ENCODE data around the gene IL7R.
"Not testable (repeated sequence)": the region's sequence is repeated elsewhere in the genome, so short reads cannot be mapped to it uniquely, and the experiment has no call there.

GRCh38 chr5:35845508-35845907, 11.2 kb upstream of the IL7R start:
- not testable (repeated sequence) for TF ChIP-seq CTCF (conservative IDR thresholded peaks at IDR 0.05; ENCODE audit: low read length); EZH2phosphoT487 (IDR thresholded peaks at IDR 0.05; ENCODE audit: borderline replicate concordance, low read depth, low read length)
